HL-60 (cell line): ENCODE results near the gene GLT1D1.

ENCODE experiments used
- DNase-seq, 2 experiments: peaks; one replicate each; pipeline ENCODE4 v3.0.0-alpha.2; 2010 to 2020; ENCODE audit warnings: low read depth in 1 of 2, low spot score in 1 of 2
- H3K27ac ChIP-seq: fragments of 250-450 bp; sonication (Bioruptor Pico); replicated peaks from 2 replicates; pipeline ENCODE4 v1.5.1; 2020; ENCODE audit warnings: mild to moderate bottlenecking, moderate library complexity
- H3K27me3 ChIP-seq: fragments of 250-450 bp; sonication (Bioruptor Pico); 2 replicates; pipeline ENCODE4 v1.5.1; 2021; ENCODE audit warnings: mild to moderate bottlenecking, moderate library complexity; ENCODE audit not compliant: insufficient read depth, poor library complexity, severe bottlenecking
- H3K4me3 ChIP-seq: replicated peaks from 2 replicates; pipeline ENCODE4 v1.5.1; 2011; ENCODE audit warnings: mild to moderate bottlenecking, control low read depth, low read length; ENCODE audit not compliant: insufficient read depth
- CTCF ChIP-seq: IDR thresholded peaks from one replicate; pipeline ENCODE4 v1.5.1; 2011; ENCODE audit warnings: low read length, control low read depth, inconsistent platforms; ENCODE audit not compliant: insufficient read depth
- GABPA ChIP-seq: IDR thresholded peaks from 2 replicates; pipeline ENCODE4 v1.6.1; 2012; ENCODE audit warnings: low read depth
- POLR2AphosphoS5 ChIP-seq: IDR thresholded peaks from 2 replicates; pipeline ENCODE4 v1.6.1; 2012; ENCODE audit warnings: low read depth
- REST ChIP-seq: IDR thresholded peaks from 2 replicates; pipeline ENCODE4 v1.6.1; 2012; ENCODE audit warnings: low read depth; ENCODE audit not compliant: insufficient replicate concordance
- SPI1 ChIP-seq: IDR thresholded peaks from 2 replicates; pipeline ENCODE4 v1.6.1; 2012; ENCODE audit warnings: low read depth, mild to moderate bottlenecking, borderline replicate concordance

Gene GLT1D1

GRCh38 chr12:128909653-128910052 lies 56.4 kb downstream of the GLT1D1 start:
- H3K27ac ChIP-seq: no peak overlapping the region
- TF ChIP-seq REST (no peak), POLR2AphosphoS5 (no peak), GABPA (no peak), SPI1 (no peak), CTCF (no peak)
- DNase-seq: no peak
- no peaks in the 10 kb centered on the region for H3K27me3 ChIP-seq
- no peak overlapping the region for H3K4me3 ChIP-seq

- Histone ChIP-seq H3K27ac (no peak overlapping the region), H3K27me3 (no peaks in the 10 kb centered on the region), H3K4me3 (no peak overlapping the region)
- DNase-seq: no peak
- TF ChIP-seq REST (no peak), GABPA (no peak), POLR2AphosphoS5 (no peak), SPI1 (no peak), CTCF (no peak)
Measured at GRCh38 chr12:128910629-128911028, 57.4 kb downstream of the GLT1D1 start.

GRCh38 chr12:128911861-128912260 lies 58.6 kb downstream of the GLT1D1 start:
- Histone ChIP-seq H3K4me3 (no peak overlapping the region), H3K27me3 (no peaks in the 10 kb centered on the region), H3K27ac (no peak overlapping the region)
- DNase-seq: no peak
- TF ChIP-seq SPI1 (no peak), REST (no peak), POLR2AphosphoS5 (no peak), GABPA (no peak), CTCF (no peak)
